ENCODE measurements around the gene PGLYRP4.

- TF ChIP-seq CTCF (IDR thresholded peaks at IDR 0.05), result no peak
- TF ChIP-seq POLR2A (IDR thresholded peaks at IDR 0.05), result no peak
Measured at GRCh38 chr1:153386500-153386901, 37.9 kb upstream of the PGLYRP4 start.

All from heart left ventricle (tissue), 13 donors.